CD14-positive monocyte (primary cell): ENCODE data around the gene UBASH3B. TPM values are rescaled to one million over a fixed set of nuclear protein-coding genes. Genes with fewer than 3 reads are reported as not detected.

ENCODE experiments used
- DNase-seq, 3 donors: peaks; one replicate each; pipeline ENCODE4 v3.0.0-alpha.2; 2011 to 2022
- H2AFZ ChIP-seq: 2 replicates; pipeline ENCODE4 v1.6.0; 2012; ENCODE audit warnings: mild to moderate bottlenecking, low read depth, low read length, inconsistent platforms; ENCODE audit not compliant: insufficient read depth, poor library complexity, severe bottlenecking
- H3K27ac ChIP-seq, 2 donors: 1 replicate in 1 of 2; 2 replicates in 1 of 2; pipeline ENCODE4 v1.5.1; 2012 to 2013; ENCODE audit warnings: low read length in 2 of 2, control low read depth in 1 of 2, inconsistent platforms in 1 of 2, low read depth in 1 of 2, mild to moderate bottlenecking in 1 of 2
- H3K27me3 ChIP-seq, 2 donors: one replicate each; pipeline versions ENCODE4 v1.6.0 to v1.6.1; 2011 to 2013; ENCODE audit warnings: low read length in 2 of 2; ENCODE audit not compliant: control insufficient read depth in 2 of 2, insufficient read depth in 2 of 2
- H3K36me3 ChIP-seq, 2 donors: replicated peaks in 1 of 2; 1 replicate in 1 of 2; 2 replicates in 1 of 2; pipeline versions ENCODE4 v1.5.1 to v1.6.1; 2012 to 2013; ENCODE audit warnings: low read length in 2 of 2, control low read depth in 1 of 2, inconsistent platforms in 1 of 2, mild to moderate bottlenecking in 1 of 2; ENCODE audit not compliant: insufficient read depth in 2 of 2, control insufficient read depth in 1 of 2
- H3K4me1 ChIP-seq, 2 donors: 1 replicate in 1 of 2; 2 replicates in 1 of 2; pipeline versions ENCODE4 v1.5.1 to v1.6.1; 2012 to 2013; ENCODE audit warnings: low read length in 2 of 2, control low read depth in 1 of 2, inconsistent platforms in 1 of 2, mild to moderate bottlenecking in 1 of 2, moderate library complexity in 1 of 2; ENCODE audit not compliant: insufficient read depth in 2 of 2, control insufficient read depth in 1 of 2
- H3K4me2 ChIP-seq: replicated peaks from 2 replicates; pipeline ENCODE3; 2012; ENCODE audit warnings: low read length, moderate library complexity, mild to moderate bottlenecking; ENCODE audit not compliant: poor library complexity, severe bottlenecking; ENCODE audit errors: extremely low read depth
- H3K4me3 ChIP-seq, 3 experiments: fragments of 200-600 bp in 1 of 3; sonication (generic) in 1 of 3; replicated peaks in 1 of 3; 1 replicate in 2 of 3; 2 replicates in 1 of 3; pipeline ENCODE4 v1.5.1; 2011 to 2013; ENCODE audit warnings: low read length in 3 of 3, mild to moderate bottlenecking in 3 of 3, control low read depth in 2 of 3, low read depth in 2 of 3, inconsistent platforms in 1 of 3, moderate library complexity in 1 of 3
- H3K79me2 ChIP-seq: 2 replicates; pipeline ENCODE4 v1.6.0; 2012; ENCODE audit warnings: mild to moderate bottlenecking, control low read depth, inconsistent platforms, low read length, moderate library complexity; ENCODE audit not compliant: insufficient read depth
- H3K9ac ChIP-seq: 2 replicates; pipeline ENCODE4 v1.6.0; 2017; ENCODE audit warnings: low read length, mild to moderate bottlenecking; ENCODE audit not compliant: insufficient read depth, poor library complexity, severe bottlenecking
- H3K9me3 ChIP-seq, 2 donors: replicated peaks in 1 of 2; 1 replicate in 1 of 2; 2 replicates in 1 of 2; pipeline versions ENCODE4 v1.5.1 to v1.6.1; 2012 to 2013; ENCODE audit warnings: low read length in 2 of 2, control low read depth in 1 of 2; ENCODE audit not compliant: control insufficient read depth in 1 of 2, insufficient read depth in 1 of 2
- H4K20me1 ChIP-seq: 2 replicates; pipeline ENCODE4 v1.6.0; 2012; ENCODE audit warnings: mild to moderate bottlenecking, low read length, control low read depth, moderate library complexity; ENCODE audit not compliant: insufficient read depth
- H3K27ac Mint-ChIP-seq, 7 donors: one replicate each; pipeline ENCODE4 v1.8.0; 2020; ENCODE audit warnings: mild to moderate bottlenecking in 7 of 7, mixed read lengths in 7 of 7, moderate library complexity in 6 of 7, inconsistent platforms in 2 of 7
- H3K27me3 Mint-ChIP-seq, 3 donors: one replicate each; pipeline ENCODE4 v1.8.0; 2021 to 2022; ENCODE audit warnings: low read depth in 3 of 3, mild to moderate bottlenecking in 3 of 3, mixed read lengths in 3 of 3, moderate library complexity in 3 of 3, inconsistent platforms in 1 of 3
- H3K36me3 Mint-ChIP-seq, 2 donors: one replicate each; pipeline ENCODE4 v1.8.0; 2020; ENCODE audit warnings: mixed read lengths in 2 of 2, inconsistent platforms in 1 of 2, mild to moderate bottlenecking in 1 of 2
- H3K4me1 Mint-ChIP-seq: one replicate; pipeline ENCODE4 v1.8.0; 2020; ENCODE audit warnings: mild to moderate bottlenecking, mixed read lengths
- H3K4me3 Mint-ChIP-seq, 2 donors: one replicate each; pipeline ENCODE4 v1.8.0; 2020; ENCODE audit warnings: mild to moderate bottlenecking in 2 of 2, mixed read lengths in 2 of 2, moderate library complexity in 1 of 2
- H3K9me3 Mint-ChIP-seq, 7 donors: one replicate each; pipeline ENCODE4 v1.8.0; 2020 to 2022; ENCODE audit warnings: mixed read lengths in 7 of 7, mild to moderate bottlenecking in 6 of 7, moderate library complexity in 6 of 7, inconsistent platforms in 2 of 7
- WGBS: methylation state at CpG from one replicate; pipeline ENCODE4 v1.1.5; 2013; ENCODE audit warnings: missing lambda C conversion rate; ENCODE audit not compliant: insufficient coverage; 5-methylcytosine and 5-hydroxymethylcytosine counted together
- intact Hi-C, 2 donors: fragments of 100-400 bp; cut with micrococcal nuclease; formaldehyde crosslinking; loops; one replicate each; pipeline versions ENCODE4 v1.15.0 to v1.15.1; 2023
- polyA plus RNA-seq, 3 donors: library from polyadenylated mRNA; depleted of rRNA in 1 of 3; unstranded in 2 of 3; stranded (reverse) in 1 of 3; fragments of 300-500 nt in 2 of 3; fragments of >200 nt in 1 of 3; fragmentation: Illumina TruSeq in 2 of 3; gene quantifications; 1 replicate in 2 of 3; 2 replicates in 1 of 3; pipeline ENCODE4 v1.2.3, GENCODE V29; 2012 to 2021
- TF ChIP-seq, protein P1 (sequence below): fragments of 200-600 bp; IDR thresholded peaks from one replicate; pipeline ENCODE4 v1.8.0; 2022; ENCODE audit warnings: antibody characterized with exemption, mild to moderate bottlenecking

Gene UBASH3B
- polyA plus RNA-seq, 3 donors, result 3.3 to 13.5 (median 7.1) TPM

DNA sequence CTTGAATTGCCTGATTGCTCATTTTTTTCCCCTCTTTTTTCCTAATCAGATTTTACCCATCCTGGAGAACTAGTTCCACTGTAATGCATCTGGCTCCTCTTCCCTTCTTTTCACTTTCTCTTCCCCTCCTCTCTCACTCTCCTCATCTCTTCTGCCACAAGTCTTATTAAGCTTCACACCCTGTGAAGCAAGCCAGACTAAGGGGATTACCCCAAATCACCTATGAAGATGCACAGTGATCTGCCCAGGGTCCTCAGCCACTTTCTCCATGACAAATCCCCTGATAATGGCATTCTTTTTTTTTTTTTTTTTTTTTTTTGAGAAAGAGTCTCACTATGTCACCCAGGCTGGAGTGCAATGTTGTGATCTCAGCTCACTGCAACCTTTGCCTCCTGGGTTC lies 11.2 kb downstream of the UBASH3B start:
- H3K27me3 Mint-ChIP-seq, result no peaks in the 10 kb centered on the region
- Histone ChIP-seq H3K9me3 (no peaks in the 10 kb centered on the region), H3K27ac (no peak overlapping the region), H3K9ac (no peak overlapping the region), H2AFZ (no peak overlapping the region), H3K4me3 (no peak overlapping the region), H3K4me1 (peaks cover 33 to 49% of the 10 kb centered on the region in 2 donors), H3K4me2 (no peak overlapping the region), H3K79me2 (peaks cover 87% of the 10 kb centered on the region), H3K27me3 (no peaks in the 10 kb centered on the region), H4K20me1 (peaks cover 20% of the 10 kb centered on the region), H3K36me3 (peaks cover 1 to 9% of the 10 kb centered on the region in 2 donors)
- no peak for DNase-seq
- peaks cover 37 to 60% of the 10 kb centered on the region in 2 donors for H3K36me3 Mint-ChIP-seq
- H3K4me1 Mint-ChIP-seq, result peaks cover 66% of the 10 kb centered on the region
- TF ChIP-seq, protein P1, sequence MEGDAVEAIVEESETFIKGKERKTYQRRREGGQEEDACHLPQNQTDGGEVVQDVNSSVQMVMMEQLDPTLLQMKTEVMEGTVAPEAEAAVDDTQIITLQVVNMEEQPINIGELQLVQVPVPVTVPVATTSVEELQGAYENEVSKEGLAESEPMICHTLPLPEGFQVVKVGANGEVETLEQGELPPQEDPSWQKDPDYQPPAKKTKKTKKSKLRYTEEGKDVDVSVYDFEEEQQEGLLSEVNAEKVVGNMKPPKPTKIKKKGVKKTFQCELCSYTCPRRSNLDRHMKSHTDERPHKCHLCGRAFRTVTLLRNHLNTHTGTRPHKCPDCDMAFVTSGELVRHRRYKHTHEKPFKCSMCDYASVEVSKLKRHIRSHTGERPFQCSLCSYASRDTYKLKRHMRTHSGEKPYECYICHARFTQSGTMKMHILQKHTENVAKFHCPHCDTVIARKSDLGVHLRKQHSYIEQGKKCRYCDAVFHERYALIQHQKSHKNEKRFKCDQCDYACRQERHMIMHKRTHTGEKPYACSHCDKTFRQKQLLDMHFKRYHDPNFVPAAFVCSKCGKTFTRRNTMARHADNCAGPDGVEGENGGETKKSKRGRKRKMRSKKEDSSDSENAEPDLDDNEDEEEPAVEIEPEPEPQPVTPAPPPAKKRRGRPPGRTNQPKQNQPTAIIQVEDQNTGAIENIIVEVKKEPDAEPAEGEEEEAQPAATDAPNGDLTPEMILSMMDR, result no peak
- H3K27ac Mint-ChIP-seq, result no peak overlapping the region
- intact Hi-C loops, result no loop called here
- H3K9me3 Mint-ChIP-seq, result peaks cover 0 to 6% (median 3%) of the 10 kb centered on the region in 7 donors
- H3K4me3 Mint-ChIP-seq, result no peak overlapping the region

DNA sequence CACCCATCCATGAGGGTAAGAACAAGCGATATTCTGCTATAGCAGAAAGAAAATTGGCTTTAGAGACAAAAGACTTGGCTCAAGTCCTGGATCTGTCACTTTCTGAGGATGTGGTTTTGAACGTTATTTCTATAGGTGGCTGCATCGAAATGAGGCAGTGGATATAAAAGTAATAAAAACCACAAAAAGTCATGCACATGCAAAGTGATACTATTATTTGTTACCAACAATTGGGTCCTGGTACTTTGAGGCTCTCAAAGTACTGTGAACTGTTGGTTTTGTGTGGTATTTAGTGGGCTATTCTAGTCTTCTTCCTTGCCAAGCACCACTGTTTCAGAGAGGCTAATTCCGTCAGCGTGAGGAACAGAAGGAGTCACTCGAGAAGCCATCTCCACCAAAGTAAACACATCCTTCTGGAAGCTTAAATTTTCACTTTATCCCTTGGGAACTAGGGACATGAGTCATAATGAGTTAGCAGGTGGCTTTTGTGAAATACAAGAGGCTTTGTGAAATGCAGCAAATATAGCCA lies 13.1 kb downstream of the UBASH3B start:
- Histone ChIP-seq H3K36me3 (peaks cover 2 to 9% of the 10 kb centered on the region in 2 donors), H3K4me1 (peaks cover 40 to 58% of the 10 kb centered on the region in 2 donors), H3K27ac (no peak overlapping the region), H3K9ac (no peak overlapping the region), H3K4me3 (no peak overlapping the region), H3K79me2 (peaks cover 76% of the 10 kb centered on the region), H3K27me3 (no peaks in the 10 kb centered on the region), H3K4me2 (no peak overlapping the region), H3K9me3 (no peaks in the 10 kb centered on the region), H2AFZ (no peak overlapping the region), H4K20me1 (peaks cover 20% of the 10 kb centered on the region)
- Mint-ChIP-seq H3K27me3 (no peaks in the 10 kb centered on the region), H3K4me3 (no peak overlapping the region), H3K9me3 (peaks cover 0 to 5% (median 3%) of the 10 kb centered on the region in 7 donors), H3K36me3 (peaks cover 38 to 47% of the 10 kb centered on the region in 2 donors), H3K27ac (no peak overlapping the region), H3K4me1 (peaks cover 72% of the 10 kb centered on the region)
- TF ChIP-seq, protein P1, result no peak
- WGBS, result no CpG with 5 or more reads among the region's 6 CpGs
- intact Hi-C loops, result no loop called here
- no peak for DNase-seq
